Mesenchymal stem cell (in vitro differentiated cells and primary cell): ENCODE results near the gene ZNF394.
A peak's percentile ranks its signal among the peaks of the same experiment; 100 is the strongest.

Experiments used
- DNase-seq: peaks from one replicate; pipeline ENCODE4 v3.0.0-alpha.2; 2013
- H2AFZ ChIP-seq: one replicate; pipeline ENCODE4 v1.6.1; 2013; ENCODE audit warnings: low read depth, mild to moderate bottlenecking, control low read depth, inconsistent platforms, low read length, moderate library complexity
- H2AK5ac ChIP-seq: 2 replicates; pipeline ENCODE4 v1.6.1; 2013; ENCODE audit warnings: low read length, moderate library complexity, mild to moderate bottlenecking, inconsistent platforms; ENCODE audit not compliant: severe bottlenecking
- H2BK120ac ChIP-seq: one replicate; pipeline ENCODE4 v1.6.1; 2013; ENCODE audit warnings: low read depth, mild to moderate bottlenecking, inconsistent platforms, low read length, moderate library complexity
- H2BK12ac ChIP-seq, 2 experiments: one replicate each; pipeline ENCODE4 v1.6.1; 2013; ENCODE audit warnings: inconsistent platforms in 2 of 2, low read length in 2 of 2, mild to moderate bottlenecking in 2 of 2, moderate library complexity in 2 of 2, control low read depth in 1 of 2
- H2BK15ac ChIP-seq: one replicate; pipeline ENCODE4 v1.6.1; 2013; ENCODE audit warnings: mild to moderate bottlenecking, low read depth, inconsistent platforms; ENCODE audit not compliant: poor library complexity, severe bottlenecking
- H2BK5ac ChIP-seq: 2 replicates; pipeline ENCODE4 v1.6.1; 2013; ENCODE audit warnings: low read depth, mild to moderate bottlenecking, low read length, control low read depth, inconsistent platforms; ENCODE audit not compliant: poor library complexity, severe bottlenecking
- H3K14ac ChIP-seq, 2 experiments: one replicate each; pipeline ENCODE4 v1.6.1; 2013; ENCODE audit warnings: inconsistent platforms in 2 of 2, low read length in 2 of 2, control low read depth in 1 of 2, mild to moderate bottlenecking in 1 of 2, moderate library complexity in 1 of 2
- H3K18ac ChIP-seq, 2 experiments: one replicate each; pipeline ENCODE4 v1.6.1; 2013; ENCODE audit warnings: inconsistent platforms in 2 of 2, low read length in 2 of 2, control low read depth in 1 of 2, low read depth in 1 of 2, mild to moderate bottlenecking in 1 of 2
- H3K23ac ChIP-seq, 2 experiments: one replicate each; pipeline ENCODE4 v1.6.1; 2013; ENCODE audit warnings: inconsistent platforms in 2 of 2, low read length in 2 of 2, mild to moderate bottlenecking in 2 of 2, moderate library complexity in 2 of 2, control low read depth in 1 of 2
- H3K27ac ChIP-seq: 2 replicates; pipeline ENCODE4 v1.5.1; 2013; ENCODE audit warnings: mild to moderate bottlenecking, moderate library complexity, low read length, control low read depth, inconsistent platforms; ENCODE audit not compliant: poor library complexity, severe bottlenecking
- H3K27me3 ChIP-seq, 2 experiments: 2 replicates each; pipeline versions ENCODE4 v1.6.1 to v1.7.0; 2013; ENCODE audit warnings: low read length in 2 of 2, mild to moderate bottlenecking in 2 of 2, moderate library complexity in 2 of 2, control low read depth in 1 of 2, inconsistent platforms in 1 of 2; ENCODE audit not compliant: control insufficient read depth in 1 of 2, insufficient read depth in 1 of 2
- H3K36me3 ChIP-seq, 2 experiments: 2 replicates each; pipeline versions ENCODE4 v1.6.1 to v1.7.0; 2013; ENCODE audit warnings: low read length in 2 of 2, control low read depth in 1 of 2, inconsistent platforms in 1 of 2, low read depth in 1 of 2, mild to moderate bottlenecking in 1 of 2; ENCODE audit not compliant: insufficient read depth in 2 of 2, control insufficient read depth in 1 of 2
- H3K4ac ChIP-seq, 2 experiments: one replicate each; pipeline ENCODE4 v1.6.1; 2013; ENCODE audit warnings: inconsistent platforms in 2 of 2, low read length in 2 of 2, mild to moderate bottlenecking in 2 of 2, moderate library complexity in 2 of 2, control low read depth in 1 of 2, low read depth in 1 of 2
- H3K4me1 ChIP-seq: 2 replicates; pipeline ENCODE4 v1.6.1; 2013; ENCODE audit warnings: low read depth, low read length, control low read depth; ENCODE audit not compliant: control insufficient read depth, insufficient read depth
- H3K4me2 ChIP-seq: 2 replicates; pipeline ENCODE4 v1.6.1; 2013; ENCODE audit warnings: low read length, mild to moderate bottlenecking, inconsistent platforms; ENCODE audit not compliant: poor library complexity, severe bottlenecking
- H3K4me3 ChIP-seq, 2 experiments: 2 replicates each; pipeline versions ENCODE4 v1.5.1 to v1.7.0; 2013; ENCODE audit warnings: low read length in 2 of 2, mild to moderate bottlenecking in 2 of 2, control low read depth in 1 of 2, low read depth in 1 of 2; ENCODE audit not compliant: insufficient read depth in 1 of 2
- H3K79me1 ChIP-seq: replicated peaks from 2 replicates; pipeline ENCODE4 v1.6.1; 2013; ENCODE audit warnings: mild to moderate bottlenecking, control low read depth, low read length, inconsistent platforms; ENCODE audit not compliant: poor library complexity, severe bottlenecking
- H3K9ac ChIP-seq: 2 replicates; pipeline ENCODE4 v1.7.0; 2013; ENCODE audit warnings: mild to moderate bottlenecking, low read length, moderate library complexity
- H3K9me3 ChIP-seq: 2 replicates; pipeline ENCODE4 v1.7.0; 2013; ENCODE audit warnings: mild to moderate bottlenecking, low read length; ENCODE audit not compliant: control insufficient read depth
- H4K8ac ChIP-seq: one replicate; pipeline ENCODE4 v1.6.1; 2013; ENCODE audit warnings: inconsistent platforms, mild to moderate bottlenecking, low read length, moderate library complexity
- H4K91ac ChIP-seq: one replicate; pipeline ENCODE4 v1.6.1; 2013; ENCODE audit warnings: mild to moderate bottlenecking, low read length, inconsistent platforms
- WGBS: methylation state at CpG from one replicate; pipeline ENCODE4 v1.1.7; 2013; ENCODE audit warnings: mixed read lengths; 5-methylcytosine and 5-hydroxymethylcytosine counted together

ZNF394 gene

DNA sequence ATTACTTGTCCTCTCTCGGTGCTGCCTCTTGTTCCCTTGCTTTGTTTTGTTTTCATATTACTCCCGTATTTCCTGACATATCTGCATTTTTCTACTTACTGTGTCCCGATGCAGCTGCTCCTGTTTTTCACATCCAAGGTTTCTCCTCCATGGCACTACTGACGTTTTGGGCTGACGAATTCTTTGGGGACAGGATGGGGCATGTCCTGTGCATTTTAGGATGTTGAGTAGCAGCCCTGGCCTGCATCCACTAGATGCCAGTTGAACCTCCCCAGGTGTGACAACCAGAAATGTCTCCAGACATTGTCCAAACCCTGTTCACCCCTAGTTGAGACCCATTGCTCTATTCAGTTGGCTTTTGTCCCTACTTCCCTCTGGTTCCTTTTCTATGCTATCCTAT lies 15.0 kb downstream of the ZNF394 start:
- Histone ChIP-seq H2BK5ac (no peak overlapping the region), H2AK5ac (no peak overlapping the region), H3K79me1 (peaks cover 25% of the 10 kb centered on the region), H3K27ac (no peak overlapping the region), H2AFZ (no peak overlapping the region), H3K9me3 (no peaks in the 10 kb centered on the region), H2BK15ac (no peak overlapping the region), H3K36me3 (peaks cover 25 to 58% of the 10 kb centered on the region in 2 experiments), H2BK12ac (no peak overlapping the region), H3K4me2 (no peak overlapping the region), H4K91ac (no peak overlapping the region), H3K4me1 (no peaks in the 10 kb centered on the region), H3K14ac (no peak overlapping the region), H4K8ac (no peak overlapping the region), H3K4ac (no peak overlapping the region), H2BK120ac (no peak overlapping the region), H3K27me3 (no peaks in the 10 kb centered on the region), H3K9ac (no peak overlapping the region), H3K4me3 (no peak overlapping the region), H3K18ac (no peak overlapping the region), H3K23ac (no peak overlapping the region)
- no peak for DNase-seq
- WGBS = 96% methylated on average over 5 of the region's 5 CpGs

GRCh38 chr7:99478464-99479440 lies 21.3 kb downstream of the ZNF394 start:
- Histone ChIP-seq H3K79me1 (peaks cover 27% of the 10 kb centered on the region), H2BK120ac (no peak overlapping the region), H2BK12ac (no peak overlapping the region), H3K18ac (no peak overlapping the region), H2BK15ac (no peak overlapping the region), H3K4me3 (peak overlapping the region in 1 of 2 experiments; percentile 41), H2AFZ (no peak overlapping the region), H4K8ac (peak overlapping the region; percentile 27), H3K27me3 (no peaks in the 10 kb centered on the region), H3K4me1 (peaks cover 10% of the 10 kb centered on the region), H3K23ac (no peak overlapping the region), H4K91ac (no peak overlapping the region), H3K9ac (peak overlapping the region; percentile 48), H2BK5ac (peak overlapping the region; percentile 4), H3K4me2 (no peak overlapping the region), H3K9me3 (no peaks in the 10 kb centered on the region), H2AK5ac (no peak overlapping the region), H3K36me3 (peaks cover 28 to 48% of the 10 kb centered on the region in 2 experiments), H3K4ac (no peak overlapping the region), H3K14ac (no peak overlapping the region), H3K27ac (no peak overlapping the region)
- 91% methylated on average over 13 of the region's 15 CpGs for WGBS
- no peak for DNase-seq

DNA sequence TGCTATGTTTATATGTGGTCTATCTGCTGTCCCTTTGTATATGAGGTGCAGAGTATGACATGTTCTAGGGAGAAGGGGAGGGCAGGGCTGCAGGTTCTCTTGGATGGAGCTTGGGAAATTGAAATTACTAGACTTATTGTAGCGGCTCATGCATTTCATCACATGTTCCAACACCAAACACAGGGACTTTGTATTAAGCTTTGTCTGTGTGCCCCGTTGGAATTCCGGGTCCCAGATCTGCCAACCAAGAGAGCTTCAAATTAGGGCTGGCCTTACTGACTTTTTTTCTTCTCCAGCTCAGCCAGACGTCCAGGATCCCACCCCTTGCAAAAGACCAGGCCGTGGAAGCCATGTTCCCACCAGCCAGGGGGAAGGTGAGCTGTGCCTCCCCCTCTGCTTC lies 24.0 kb downstream of the ZNF394 start:
- Histone ChIP-seq H3K23ac (no peak overlapping the region), H2BK12ac (no peak overlapping the region), H4K91ac (peak overlapping the region; percentile 74), H2BK120ac (peak overlapping the region; percentile 5), H3K4ac (no peak overlapping the region), H3K4me2 (no peak overlapping the region), H3K18ac (no peak overlapping the region), H3K9ac (no peak overlapping the region), H3K27me3 (no peaks in the 10 kb centered on the region), H3K14ac (no peak overlapping the region), H3K4me3 (no peak overlapping the region), H2BK5ac (no peak overlapping the region), H3K27ac (no peak overlapping the region), H2AK5ac (no peak overlapping the region), H3K36me3 (peaks cover 25 to 33% of the 10 kb centered on the region in 2 experiments), H4K8ac (no peak overlapping the region), H2AFZ (no peak overlapping the region), H3K4me1 (peaks cover 10% of the 10 kb centered on the region), H2BK15ac (no peak overlapping the region), H3K79me1 (peaks cover 22% of the 10 kb centered on the region), H3K9me3 (no peaks in the 10 kb centered on the region)
- WGBS = 93% methylated on average over 5 of the region's 5 CpGs
- DNase-seq = no peak

- H2AK5ac ChIP-seq = no peak overlapping the region
- peak overlapping the region in 1 of 2 experiments; percentile 76 for H3K4ac ChIP-seq
- H3K79me1 ChIP-seq = peaks cover 6% of the 10 kb centered on the region
- H3K27ac ChIP-seq = peak overlapping the region; percentile 86
- H3K23ac ChIP-seq = no peak overlapping the region
- no peak overlapping the region for H2BK12ac ChIP-seq
- H4K8ac ChIP-seq = no peak overlapping the region
- DNase-seq = peak; percentile 82
- H3K4me3 ChIP-seq = peak overlapping the region; percentile 95 to 97
- H2BK15ac ChIP-seq = no peak overlapping the region
- peaks cover 3% of the 10 kb centered on the region for H3K4me1 ChIP-seq
- WGBS = 8% methylated on average over 7 of the region's 7 CpGs
- H2BK5ac ChIP-seq = no peak overlapping the region
- no peak overlapping the region for H3K14ac ChIP-seq
- H2BK120ac ChIP-seq = no peak overlapping the region
- no peaks in the 10 kb centered on the region for H3K9me3 ChIP-seq
- no peak overlapping the region for H4K91ac ChIP-seq
- no peak overlapping the region for H3K18ac ChIP-seq
- H2AFZ ChIP-seq = peak overlapping the region; percentile 100
- H3K36me3 ChIP-seq = peaks cover 8 to 9% of the 10 kb centered on the region in 2 experiments
- no peaks in the 10 kb centered on the region for H3K27me3 ChIP-seq
- peak overlapping the region; percentile 90 for H3K4me2 ChIP-seq
- H3K9ac ChIP-seq = peak overlapping the region; percentile 94
Observed at GRCh38 chr7:99473315-99473596, 26.8 kb downstream of the ZNF394 start.
